HCT116 (cell line): ENCODE data around the gene PFKFB2. TPM values are rescaled to one million over a fixed set of nuclear protein-coding genes. Genes with fewer than 3 reads are reported as not detected.

Experiments
- ATAC-seq: fragments of 200-7000 bp; cut with Tn5 transposase; 2 replicates; pipeline ENCODE4 v1.9.1; 2020; ENCODE audit warnings: mild to moderate bottlenecking, moderate library complexity
- BruUV-seq: library from RNA; stranded (reverse); fragments of 400-500 nt; replicated peaks from 2 replicates; lab custom pipeline; 2021; lab: Mats Ljungman, UMichigan
- CTCF ChIA-PET: fragments of 300-600 bp; sonication (Branson Sonifier 250); formaldehyde crosslinking; loops from one replicate; lab custom pipeline; 2021; ENCODE audit warnings: antibody characterized with exemption; lab: Charles Lee
- POLR2A ChIA-PET: fragments of 300-600, 350-600 bp; sonication (Branson Sonifier 250); formaldehyde crosslinking; loops from one replicate; lab custom pipeline; 2021; ENCODE audit warnings: antibody characterized with exemption; lab: Charles Lee
- RAD21 ChIA-PET, 2 experiments: fragments of 300-600 bp; sonication (Branson Sonifier 250); formaldehyde crosslinking; loops; one replicate each; lab custom pipeline; 2023; ENCODE audit warnings: low total read pairs in 2 of 2; ENCODE audit not compliant: uncharacterized antibody in 2 of 2, unreplicated experiment in 2 of 2, low non-redundant PET in 1 of 2; lab: Charles Lee
- DNase-seq: peaks from one replicate; pipeline ENCODE4 v3.0.0-alpha.2; 2010; ENCODE audit warnings: low read depth, low spot score
- H2AFZ ChIP-seq: fragments of 200-600 bp; shearing (Covaris generic), sonication (generic); 2 replicates; pipeline ENCODE4 v1.6.1; 2017; ENCODE audit warnings: low read depth, mixed run types, mixed read lengths, antibody characterized with exemption, low read length; ENCODE audit not compliant: poor library complexity, severe bottlenecking
- H3K27ac ChIP-seq: 2 replicates; pipeline ENCODE4 v1.5.1; 2012; ENCODE audit warnings: low read depth, low read length
- H3K27me3 ChIP-seq: fragments of 200-600 bp; sonication (generic); 2 replicates; pipeline ENCODE4 v1.6.1; 2016; ENCODE audit warnings: mixed run types, low read length, mixed read lengths; ENCODE audit not compliant: insufficient read depth
- H3K36me3 ChIP-seq, 2 experiments: fragments of 200-500 bp in 1 of 2; fragments of 200-600 bp in 1 of 2; sonication (Bioruptor generic) in 1 of 2; sonication (generic) in 1 of 2; 2 replicates each; pipeline versions ENCODE4 v1.5.1 to v1.6.1; 2014 to 2016; ENCODE audit warnings: low read length in 2 of 2, inconsistent platforms in 1 of 2, mixed read lengths in 1 of 2, mixed run types in 1 of 2; ENCODE audit not compliant: insufficient read depth in 2 of 2, control insufficient read depth in 1 of 2
- H3K4me1 ChIP-seq, 2 experiments: fragments of 200-600 bp in 1 of 2; sonication (generic) in 1 of 2; 2 replicates each; pipeline versions ENCODE4 v1.5.1 to v1.6.1; 2012 to 2017; ENCODE audit warnings: low read length in 2 of 2, inconsistent platforms in 1 of 2, mild to moderate bottlenecking in 1 of 2, mixed read lengths in 1 of 2, mixed run types in 1 of 2, moderate library complexity in 1 of 2; ENCODE audit not compliant: insufficient read depth in 2 of 2, control insufficient read depth in 1 of 2
- H3K4me2 ChIP-seq: fragments of 200-600 bp; sonication (generic); 2 replicates; pipeline ENCODE4 v1.6.1; 2017; ENCODE audit warnings: mixed run types, low read length, mixed read lengths
- H3K4me3 ChIP-seq, 2 experiments: fragments of 200-600 bp in 1 of 2; sonication (generic) in 1 of 2; replicated peaks in 1 of 2; 2 replicates each; pipeline ENCODE4 v1.5.1; 2011 to 2016; ENCODE audit warnings: low read length in 2 of 2, control low read depth in 1 of 2, low read depth in 1 of 2, mild to moderate bottlenecking in 1 of 2, mixed read lengths in 1 of 2, mixed run types in 1 of 2
- H3K79me2 ChIP-seq: fragments of 200-600 bp; sonication (generic); 2 replicates; pipeline ENCODE4 v1.6.1; 2017; ENCODE audit warnings: mild to moderate bottlenecking, mixed run types, low read length, moderate library complexity, mixed read lengths; ENCODE audit not compliant: insufficient read depth
- H3K9ac ChIP-seq: fragments of 200-600 bp; sonication (generic); 2 replicates; pipeline ENCODE4 v1.6.1; 2016; ENCODE audit warnings: low read length, mixed read lengths
- H3K9me2 ChIP-seq: fragments of 200-600 bp; sonication (generic), shearing (Covaris generic); 2 replicates; pipeline ENCODE4 v1.6.1; 2017; ENCODE audit warnings: mixed run types, mild to moderate bottlenecking, moderate library complexity; ENCODE audit not compliant: insufficient read depth
- H3K9me3 ChIP-seq, 2 experiments: fragments of 200-500 bp in 1 of 2; fragments of 200-600 bp in 1 of 2; sonication (Bioruptor generic) in 1 of 2; sonication (generic) in 1 of 2; 2 replicates each; pipeline ENCODE4 v1.6.1; 2014 to 2017; ENCODE audit warnings: low read length in 2 of 2, mixed read lengths in 2 of 2, inconsistent platforms in 1 of 2, low read depth in 1 of 2, mild to moderate bottlenecking in 1 of 2, mixed run types in 1 of 2, moderate library complexity in 1 of 2; ENCODE audit not compliant: control insufficient read depth in 1 of 2, insufficient read depth in 1 of 2
- H4K20me1 ChIP-seq: fragments of 200-600 bp; sonication (generic), shearing (Covaris generic); 2 replicates; pipeline ENCODE4 v1.6.1; 2017; ENCODE audit warnings: mixed run types, mild to moderate bottlenecking, moderate library complexity; ENCODE audit not compliant: insufficient read depth
- ATF3 ChIP-seq: IDR thresholded peaks from 2 replicates; pipeline ENCODE4 v1.6.1; 2012
- CBX3 ChIP-seq: IDR thresholded peaks from 2 replicates; pipeline ENCODE4 v1.6.1; 2012; ENCODE audit warnings: low read depth
- CTCF ChIP-seq, 3 experiments: fragments of 200-600 bp in 1 of 3; sonication (generic) in 1 of 3; IDR thresholded peaks in 2 of 3; conservative IDR thresholded peaks in 1 of 3; 2 replicates each; pipeline ENCODE4 v1.5.1; 2012 to 2017; ENCODE audit warnings: low read depth in 2 of 3, low read length in 2 of 3, antibody characterized with exemption in 1 of 3, borderline replicate concordance in 1 of 3, control low read depth in 1 of 3, mild to moderate bottlenecking in 1 of 3, mixed read lengths in 1 of 3, mixed run types in 1 of 3, moderate library complexity in 1 of 3; ENCODE audit not compliant: insufficient read depth in 1 of 3
- ELF1 ChIP-seq: IDR thresholded peaks from 2 replicates; pipeline ENCODE4 v1.6.1; 2012; ENCODE audit warnings: low read depth, borderline replicate concordance
- EZH2 ChIP-seq: fragments of 200-600 bp; sonication (generic); IDR thresholded peaks from 2 replicates; pipeline ENCODE4 v1.6.1; 2017; ENCODE audit warnings: antibody characterized with exemption, mixed run types
- EZH2phosphoT487 ChIP-seq: fragments of 200-600 bp; IDR thresholded peaks from 2 replicates; pipeline ENCODE4 v1.6.1; 2018; ENCODE audit warnings: antibody characterized with exemption, borderline replicate concordance
- FOSL1 ChIP-seq: IDR thresholded peaks from 2 replicates; pipeline ENCODE4 v1.6.1; 2012; ENCODE audit warnings: low read depth
- MAX ChIP-seq: IDR thresholded peaks from 2 replicates; pipeline ENCODE4 v1.6.1; 2012
- POLR2A ChIP-seq: IDR thresholded peaks from 2 replicates; pipeline ENCODE4 v1.7.0; 2011; ENCODE audit warnings: borderline replicate concordance; ENCODE audit not compliant: insufficient read depth, insufficient read length; ENCODE audit errors: extremely low read depth
- POLR2AphosphoS5 ChIP-seq: IDR thresholded peaks from 2 replicates; pipeline ENCODE4 v1.6.1; 2011; ENCODE audit warnings: mild to moderate bottlenecking, low read depth, low read length, moderate library complexity
- REST ChIP-seq: IDR thresholded peaks from 2 replicates; pipeline ENCODE4 v1.6.1; 2012; ENCODE audit warnings: low read depth
- SP1 ChIP-seq: IDR thresholded peaks from 2 replicates; pipeline ENCODE4 v1.6.1; 2012; ENCODE audit warnings: low read depth
- SRF ChIP-seq: IDR thresholded peaks from 2 replicates; pipeline ENCODE4 v1.6.1; 2012; ENCODE audit warnings: low read depth
- ZBTB33 ChIP-seq: IDR thresholded peaks from 2 replicates; pipeline ENCODE4 v1.6.1; 2011; ENCODE audit warnings: mild to moderate bottlenecking, low read length, moderate library complexity; ENCODE audit not compliant: insufficient replicate concordance; ENCODE audit errors: extremely low read depth
- ZFX ChIP-seq: fragments of 450-650 bp; IDR thresholded peaks from 2 replicates; pipeline ENCODE4 v1.6.1; 2017
- intact Hi-C: fragments of 100-400 bp; cut with micrococcal nuclease; formaldehyde crosslinking; loops from 2 replicates; pipeline ENCODE4 v1.10.0; 2022
- total RNA-seq: library from RNA; stranded (reverse); gene quantifications from one replicate; pipeline ENCODE4 v1.2.1, GENCODE V29; 2021; ENCODE audit not compliant: unreplicated experiment

The PFKFB2 gene
- total RNA-seq, 1 experiment from 2014 or later, result 13.9 TPM

- BruUV-seq, result no TSS peak
- Histone ChIP-seq H3K4me2 (no peak overlapping the region), H3K9me3 (no peaks in the 10 kb centered on the region), H3K36me3 (peaks cover 0 to 7% of the 10 kb centered on the region in 2 experiments; a peak in 1 of 4 replicates), H3K79me2 (no peaks in the 10 kb centered on the region), H2AFZ (no peak overlapping the region), H3K9ac (no peak overlapping the region), H3K27me3 (no peaks in the 10 kb centered on the region), H4K20me1 (no peaks in the 10 kb centered on the region), H3K9me2 (no peaks in the 10 kb centered on the region), H3K27ac (no peak overlapping the region), H3K4me3 (no peak overlapping the region), H3K4me1 (no peaks in the 10 kb centered on the region)
- intact Hi-C loops, result no loop called here
- ChIA-PET POLR2A (no interaction called here), RAD21 (no interaction called here), CTCF (interaction anchor here (1.2 kb wide), 1 partner anchor 440 kb away, joined by 3 read pairs; no protein-coding TSS in a partner anchor)
- ATAC-seq (no peak; the same call in 1 of the 2 replicates), DNase-seq (no peak)
- TF ChIP-seq POLR2A (no peak), EZH2 (no peak), ZFX (no peak), ATF3 (no peak), ELF1 (no peak), REST (no peak), ZBTB33 (no peak), CTCF (IDR thresholded peaks at IDR 0.05 in 2 of 3, conservative IDR thresholded peaks at IDR 0.05 in 1 of 3; ENCODE audit: borderline replicate concordance in 1 of 3, insufficient read depth in 1 of 3, low read depth in 2 of 3, low read length in 2 of 3) (no peak), FOSL1 (no peak), MAX (no peak), EZH2phosphoT487 (no peak), CBX3 (no peak), POLR2AphosphoS5 (no peak), SP1 (no peak), SRF (no peak)
These were observed 6.8 kb downstream of the PFKFB2 start for GRCh38 chr1:207059881-207060280.
